ENCODE data around the gene CDKN2B-AS1. TPM values are rescaled to one million over a fixed set of nuclear protein-coding genes. Genes with fewer than 3 reads are reported as not detected.

CDKN2B-AS1 gene
- total RNA-seq, 1 experiment from 2014 or later = not detected

DNA sequence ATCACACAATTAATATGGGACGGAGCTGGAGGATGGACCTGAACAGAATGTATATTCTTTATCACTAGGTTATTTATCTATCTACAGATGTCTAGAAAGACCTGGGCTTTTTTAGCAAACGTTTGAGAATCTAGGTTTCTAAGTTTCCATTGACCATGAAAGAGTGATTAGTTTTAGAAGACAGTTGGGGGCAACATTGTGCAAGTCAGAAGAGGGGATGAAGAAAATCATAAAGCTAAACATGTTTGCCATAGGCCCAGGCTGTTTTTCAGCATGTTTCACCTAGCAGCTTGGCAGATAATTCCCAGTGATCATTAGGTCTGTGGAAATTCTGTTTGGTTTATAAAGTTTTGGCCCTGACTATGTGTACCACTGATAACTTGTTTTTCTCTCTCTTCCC lies 58.6 kb downstream of the CDKN2B-AS1 start:
- WGBS (ENCODE audit: extremely low coverage, insufficient read length, low lambda C conversion rate) = no CpG with 5 or more reads among the region's 2 CpGs
- no peak overlapping the region for H3K9ac ChIP-seq (ENCODE audit: extremely low read depth, insufficient read length, low read length)
- no peaks in the 10 kb centered on the region for H3K36me3 Mint-ChIP-seq (ENCODE audit: insufficient read depth in 1 of 3, low read depth in 3 of 3)
- H4K20me1 ChIP-seq (ENCODE audit: control insufficient read depth, insufficient read depth, insufficient read length) = no peaks in the 10 kb centered on the region
- H3K9me3 Mint-ChIP-seq = no peaks in the 10 kb centered on the region
- no peak overlapping the region for H3T11ph ChIP-seq (ENCODE audit: low read length)
- no peak overlapping the region for H2AK5ac ChIP-seq (ENCODE audit: insufficient read length, low read length)
- no peak overlapping the region for H3K56ac ChIP-seq (ENCODE audit: insufficient read length, low read depth, low read length)
- H4K5ac ChIP-seq (ENCODE audit: insufficient read length, low read depth, low read length) = no peak overlapping the region
- DNase-seq = no peak
- no peaks in the 10 kb centered on the region for H3K79me2 ChIP-seq (ENCODE audit: insufficient read depth, low read length)
- H2BK20ac ChIP-seq (ENCODE audit: low read depth, low read length, poor library complexity, severe bottlenecking) = no peak overlapping the region
- H3K4me2 ChIP-seq (ENCODE audit: insufficient read depth, insufficient read length, low read length) = no peak overlapping the region
- no peaks in the 10 kb centered on the region for H3K27me3 Mint-ChIP-seq (ENCODE audit: low read depth)
- H3K4me3 Mint-ChIP-seq = no peak overlapping the region
- no peak overlapping the region for H2BK5ac ChIP-seq (ENCODE audit: insufficient read length, low read length)
- H3K14ac ChIP-seq (ENCODE audit: insufficient read depth, low read length) = no peak overlapping the region
- no peak overlapping the region for H4K8ac ChIP-seq (replicated peaks; ENCODE audit: insufficient read length, low read depth, low read length)
- H3K4ac ChIP-seq (ENCODE audit: low read depth, low read length) = no peak overlapping the region
- no peak overlapping the region for H3K27ac ChIP-seq (ENCODE audit: insufficient read length, low read depth, low read length)
- no peak overlapping the region for H2AFZ ChIP-seq (ENCODE audit: low read length)
- H3K18ac ChIP-seq (ENCODE audit: insufficient read length, low read depth, low read length) = no peak overlapping the region
- H3K4me1 Mint-ChIP-seq = peaks cover 4 to 10% of the 10 kb centered on the region in 2 experiments
- H3K9me3 ChIP-seq (ENCODE audit: control insufficient read depth, low read depth, low read length) = no peaks in the 10 kb centered on the region
- H4K91ac ChIP-seq (ENCODE audit: insufficient read length, low read depth, low read length) = no peak overlapping the region
- TF ChIP-seq, protein P1, sequence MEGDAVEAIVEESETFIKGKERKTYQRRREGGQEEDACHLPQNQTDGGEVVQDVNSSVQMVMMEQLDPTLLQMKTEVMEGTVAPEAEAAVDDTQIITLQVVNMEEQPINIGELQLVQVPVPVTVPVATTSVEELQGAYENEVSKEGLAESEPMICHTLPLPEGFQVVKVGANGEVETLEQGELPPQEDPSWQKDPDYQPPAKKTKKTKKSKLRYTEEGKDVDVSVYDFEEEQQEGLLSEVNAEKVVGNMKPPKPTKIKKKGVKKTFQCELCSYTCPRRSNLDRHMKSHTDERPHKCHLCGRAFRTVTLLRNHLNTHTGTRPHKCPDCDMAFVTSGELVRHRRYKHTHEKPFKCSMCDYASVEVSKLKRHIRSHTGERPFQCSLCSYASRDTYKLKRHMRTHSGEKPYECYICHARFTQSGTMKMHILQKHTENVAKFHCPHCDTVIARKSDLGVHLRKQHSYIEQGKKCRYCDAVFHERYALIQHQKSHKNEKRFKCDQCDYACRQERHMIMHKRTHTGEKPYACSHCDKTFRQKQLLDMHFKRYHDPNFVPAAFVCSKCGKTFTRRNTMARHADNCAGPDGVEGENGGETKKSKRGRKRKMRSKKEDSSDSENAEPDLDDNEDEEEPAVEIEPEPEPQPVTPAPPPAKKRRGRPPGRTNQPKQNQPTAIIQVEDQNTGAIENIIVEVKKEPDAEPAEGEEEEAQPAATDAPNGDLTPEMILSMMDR (conservative IDR thresholded peaks at IDR 0.05) = no peak
- H2BK12ac ChIP-seq (ENCODE audit: insufficient read length, low read depth, low read length) = no peak overlapping the region
- no peak overlapping the region; a peak in 1 of 7 replicates for H3K27ac Mint-ChIP-seq
- no peaks in the 10 kb centered on the region for H3K79me1 ChIP-seq (ENCODE audit: insufficient read depth, low read depth, low read length, poor library complexity, severe bottlenecking)
- no peaks in the 10 kb centered on the region for H3K4me1 ChIP-seq (ENCODE audit: insufficient read depth, low read length)
- no peaks in the 10 kb centered on the region for H3K23me2 ChIP-seq (ENCODE audit: insufficient read length, low read depth, low read length, poor library complexity, severe bottlenecking)
- H2BK120ac ChIP-seq (ENCODE audit: low read depth, low read length, poor library complexity, severe bottlenecking) = no peak overlapping the region
- no peaks in the 10 kb centered on the region for H3K27me3 ChIP-seq (ENCODE audit: insufficient read depth, low read length)
- no peak overlapping the region for H3K23ac ChIP-seq (ENCODE audit: insufficient read length, low read depth, low read length)
- no peak overlapping the region for H2BK15ac ChIP-seq (ENCODE audit: low read depth, low read length)

Measured in H9 (cell line).